Measurements from ENCODE around the gene KRT9. TPM values are rescaled to one million over a fixed set of nuclear protein-coding genes. Genes with fewer than 3 reads are reported as not detected.

Gene KRT9
- total RNA-seq, 1 experiment from 2014 or later = not detected

GRCh38 chr17:41579484-41580243 lies 7.8 kb upstream of the KRT9 start:
- peak; percentile 83 for DNase-seq (ENCODE audit: low read depth)

- DNase-seq (ENCODE audit: low read depth) = no peak
Measured at GRCh38 chr17:41578971-41579370, 7.1 kb upstream of the KRT9 start.

- no peak for DNase-seq (ENCODE audit: low read depth)
Measured at GRCh38 chr17:41578538-41578937, 6.7 kb upstream of the KRT9 start.

GRCh38 chr17:41576740-41577139 lies 4.9 kb upstream of the KRT9 start:
- peak; percentile 8 for DNase-seq (ENCODE audit: low read depth)

GRCh38 chr17:41575336-41575735 lies 3.5 kb upstream of the KRT9 start:
- no peak for DNase-seq (ENCODE audit: low read depth)

- no peak for DNase-seq (ENCODE audit: low read depth)
Measured at GRCh38 chr17:41567317-41567716, 4.5 kb downstream of the KRT9 start.

- no peak for DNase-seq (ENCODE audit: low read depth)
Measured at GRCh38 chr17:41565338-41565737, 6.5 kb downstream of the KRT9 start.

GRCh38 chr17:41563607-41564170 lies 8.2 kb downstream of the KRT9 start:
- no peak for DNase-seq (ENCODE audit: low read depth)

GRCh38 chr17:41561554-41561953 lies 10.3 kb downstream of the KRT9 start:
- DNase-seq (ENCODE audit: low read depth) = no peak

- peak; percentile 20 for DNase-seq (ENCODE audit: low read depth)
Measured at GRCh38 chr17:41559548-41559947, 12.3 kb downstream of the KRT9 start.

GRCh38 chr17:41556931-41557330 lies 14.9 kb downstream of the KRT9 start:
- no peak for DNase-seq (ENCODE audit: low read depth)

GRCh38 chr17:41556306-41556705 lies 15.6 kb downstream of the KRT9 start:
- no peak for DNase-seq (ENCODE audit: low read depth)

- DNase-seq (ENCODE audit: low read depth) = no peak
Measured at GRCh38 chr17:41555105-41555887, 16.6 kb downstream of the KRT9 start.

- DNase-seq (ENCODE audit: low read depth) = no peak
Measured at GRCh38 chr17:41553987-41554680, 17.7 kb downstream of the KRT9 start.

GRCh38 chr17:41553176-41553575 lies 18.7 kb downstream of the KRT9 start:
- DNase-seq (ENCODE audit: low read depth) = peak; percentile 61

GRCh38 chr17:41552455-41552854 lies 19.4 kb downstream of the KRT9 start:
- DNase-seq (ENCODE audit: low read depth) = no peak

- no peak for DNase-seq (ENCODE audit: low read depth)
Measured at GRCh38 chr17:41551365-41551764, 20.5 kb downstream of the KRT9 start.

GRCh38 chr17:41549596-41550039 lies 22.2 kb downstream of the KRT9 start:
- no peak for DNase-seq (ENCODE audit: low read depth)

- peak; percentile 91 for DNase-seq (ENCODE audit: low read depth)
Measured at GRCh38 chr17:41548844-41549595, 22.8 kb downstream of the KRT9 start.

GRCh38 chr17:41547921-41548843 lies 23.7 kb downstream of the KRT9 start:
- peak; percentile 99 for DNase-seq (ENCODE audit: low read depth)
